GM18873 (cell line): Measurements from ENCODE around the gene ASTL.

Experiments used
- ATAC-seq: cut with Tn5 transposase; IDR thresholded peaks from one replicate; pipeline ENCODE4 v1.9.1; 2021; ENCODE audit warnings: mild to moderate bottlenecking, moderate library complexity, moderate number of reproducible peaks; ENCODE audit not compliant: unreplicated experiment, low FRiP score

ASTL gene

GRCh38 chr2:96104487-96104861 lies 33.8 kb downstream of the ASTL start:
- no peak for ATAC-seq

DNA sequence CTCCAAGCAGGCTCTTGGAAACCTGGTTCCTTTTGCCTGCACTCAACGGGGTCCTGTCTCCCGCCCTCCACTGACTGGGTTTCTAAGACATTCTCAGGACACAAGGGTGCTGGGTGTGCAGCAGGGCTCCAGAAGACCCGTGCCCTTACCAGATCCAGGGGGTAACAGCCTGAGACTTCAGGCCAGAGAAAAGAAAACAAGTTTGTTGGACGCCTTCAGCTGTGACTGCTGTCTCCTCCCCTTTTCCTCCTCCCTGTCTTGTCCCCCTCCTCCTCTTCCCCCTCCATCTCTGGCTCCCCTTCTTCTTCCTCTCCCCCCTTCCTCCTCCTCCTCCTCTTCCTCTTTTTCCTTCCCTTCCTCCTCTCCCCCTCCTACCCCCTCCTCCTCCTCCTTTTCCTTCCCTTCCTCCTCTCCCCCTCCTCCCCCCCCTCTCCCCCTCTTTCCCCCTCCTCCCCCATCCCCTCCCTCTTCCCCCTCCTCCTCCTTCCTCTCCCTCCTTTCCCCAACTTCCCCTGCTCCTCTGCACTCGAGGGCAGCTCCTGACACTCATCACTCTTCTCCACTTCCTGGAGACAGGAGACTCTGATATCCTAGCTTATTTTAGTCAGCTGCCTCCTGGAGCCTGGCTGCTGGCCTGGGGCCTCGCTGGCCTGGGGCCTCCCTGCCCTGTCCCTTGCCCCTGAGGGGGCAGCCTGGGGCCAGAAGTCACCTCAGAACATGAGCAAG lies 34.4 kb downstream of the ASTL start:
- ATAC-seq = no peak

- ATAC-seq = no peak
Observed at GRCh38 chr2:96103187-96103601, 35.1 kb downstream of the ASTL start.

- no peak for ATAC-seq
Observed at GRCh38 chr2:96102596-96103186, 35.6 kb downstream of the ASTL start.

- ATAC-seq = no peak
Observed at GRCh38 chr2:96100893-96101304, 37.4 kb downstream of the ASTL start.

DNA sequence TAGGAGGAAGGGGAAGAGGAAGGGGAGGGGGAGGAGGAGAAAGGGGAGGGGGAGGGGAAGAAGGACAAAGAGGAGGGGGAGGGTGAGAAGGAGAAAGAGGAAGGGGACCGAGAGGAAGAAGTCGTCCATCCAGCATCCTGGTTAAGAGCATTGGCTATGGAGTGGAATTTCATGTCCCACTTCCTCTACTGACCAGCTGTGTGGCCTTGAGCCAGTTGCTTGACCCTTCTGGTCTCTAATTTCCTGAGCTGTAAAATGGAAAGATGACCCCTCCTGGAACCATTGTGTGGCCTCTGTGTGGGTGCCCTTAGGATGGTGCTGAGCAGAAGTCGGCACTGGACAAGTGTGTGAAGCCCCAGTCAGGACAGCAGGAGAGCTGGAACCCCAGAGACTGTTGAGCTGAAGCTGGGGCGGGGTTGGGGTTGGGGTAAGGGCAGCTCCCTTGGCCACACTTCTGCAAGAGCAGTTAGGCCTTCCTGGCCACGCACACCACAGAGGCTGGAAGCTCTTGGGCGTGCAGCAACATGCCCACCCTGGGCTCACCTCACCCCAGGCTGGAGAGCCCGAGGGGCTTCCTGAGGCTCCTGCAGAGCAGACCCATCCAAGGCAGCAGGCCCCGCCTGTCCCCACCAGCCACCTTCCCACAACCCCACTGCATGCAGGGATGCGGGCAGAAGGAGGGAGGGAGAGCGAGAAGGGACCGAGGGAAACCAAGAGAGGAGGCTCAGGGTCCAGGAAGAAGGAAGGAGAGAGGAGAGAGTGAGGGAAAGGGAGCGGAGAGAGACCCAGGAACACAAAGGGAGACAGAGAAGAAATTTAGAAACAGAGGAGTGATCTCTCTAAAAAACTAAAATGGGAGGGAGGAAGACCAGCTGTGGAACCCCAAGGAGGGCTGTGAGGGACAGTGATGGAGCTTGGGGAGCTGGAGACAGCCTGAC lies 38.2 kb downstream of the ASTL start:
- ATAC-seq = no peak

- no peak for ATAC-seq
Observed at GRCh38 chr2:96098900-96099590, 39.3 kb downstream of the ASTL start.

- no peak for ATAC-seq
Observed at GRCh38 chr2:96097951-96098823, 40.1 kb downstream of the ASTL start.

GRCh38 chr2:96097441-96097840 lies 40.9 kb downstream of the ASTL start:
- no peak for ATAC-seq

DNA sequence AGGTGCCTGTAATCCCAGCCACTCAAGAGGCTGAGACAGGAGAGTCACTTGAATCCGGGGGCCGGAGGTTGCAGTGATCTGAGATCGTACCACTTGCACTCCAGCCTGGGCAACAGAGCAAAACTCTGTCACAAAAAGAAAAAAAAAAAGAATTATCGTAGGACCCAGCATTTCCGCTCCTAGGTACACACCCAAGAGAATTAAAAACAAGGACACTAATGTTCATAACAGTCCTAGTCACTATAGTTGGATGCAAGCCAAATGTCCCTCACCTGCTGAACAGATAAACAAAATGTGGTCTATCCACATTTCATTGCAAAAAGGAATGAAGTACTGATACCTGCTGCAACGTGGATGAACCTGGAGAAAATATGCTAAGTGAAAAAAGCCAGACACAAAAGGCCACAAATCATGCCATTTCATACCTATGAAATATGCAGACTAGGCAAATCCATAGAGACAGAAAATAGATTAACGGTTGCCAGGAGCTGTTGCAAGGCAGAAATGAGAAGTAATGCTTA lies 43.1 kb downstream of the ASTL start:
- no peak for ATAC-seq

- ATAC-seq = no peak
Observed at GRCh38 chr2:96093528-96093927, 44.8 kb downstream of the ASTL start.

- no peak for ATAC-seq
Observed at GRCh38 chr2:96092951-96093350, 45.4 kb downstream of the ASTL start.

DNA sequence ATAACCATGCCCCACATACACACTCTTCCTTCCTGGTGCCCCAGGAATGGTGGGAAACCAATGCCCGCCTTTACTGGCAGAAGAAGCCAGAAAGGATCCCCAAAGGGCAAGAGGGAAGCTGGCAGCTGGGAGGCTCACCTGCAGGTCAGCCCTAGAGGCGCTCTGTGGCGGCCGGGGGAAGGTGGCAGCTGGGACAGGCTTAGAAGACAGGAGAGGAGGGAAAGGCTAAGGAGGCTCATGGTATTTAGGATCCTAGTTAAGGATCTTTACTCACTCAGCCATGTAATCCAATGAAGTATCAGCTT lies 45.8 kb downstream of the ASTL start:
- ATAC-seq = no peak

DNA sequence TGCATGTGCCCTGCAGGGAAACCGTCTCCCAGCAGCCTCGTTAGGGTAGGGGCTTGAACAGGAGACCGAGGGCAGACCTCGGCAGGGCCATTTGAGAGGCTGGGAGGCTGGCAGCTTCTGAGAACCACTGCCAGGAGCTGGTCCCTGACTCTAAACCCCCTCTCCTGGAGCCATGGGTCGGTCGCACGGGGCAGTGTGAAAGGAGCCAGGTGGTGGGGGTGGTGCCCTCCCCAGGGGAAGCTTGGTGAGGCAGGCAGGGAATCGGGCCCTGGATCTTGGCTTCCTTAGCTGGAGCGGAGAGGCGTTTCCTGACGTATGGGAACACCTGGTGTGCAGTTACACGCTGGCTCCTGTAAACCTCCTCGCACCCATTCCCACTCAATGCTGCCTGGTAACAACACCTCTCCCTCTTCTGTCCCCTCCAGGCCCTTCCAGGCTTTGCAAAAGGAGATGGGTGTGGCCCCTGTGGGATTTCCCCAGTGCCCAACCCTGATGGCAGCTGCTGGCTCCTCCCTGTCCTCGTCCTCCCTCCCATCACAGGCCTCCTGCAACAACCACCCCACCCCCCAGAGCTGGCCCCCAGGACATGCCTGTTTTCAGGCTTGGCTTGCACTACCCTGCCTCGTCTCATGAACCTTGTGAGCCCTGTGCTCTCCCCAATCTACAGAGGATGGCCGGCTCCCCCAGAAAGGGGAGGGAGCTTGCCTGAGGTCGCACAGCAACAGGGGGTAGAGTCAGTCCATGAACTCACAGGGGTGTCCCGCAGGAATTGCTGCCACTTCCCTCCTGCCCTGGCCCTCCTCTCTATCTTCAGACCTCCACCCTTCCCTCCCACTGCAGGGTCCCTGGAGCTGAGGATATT lies 46.4 kb downstream of the ASTL start:
- ATAC-seq = no peak

DNA sequence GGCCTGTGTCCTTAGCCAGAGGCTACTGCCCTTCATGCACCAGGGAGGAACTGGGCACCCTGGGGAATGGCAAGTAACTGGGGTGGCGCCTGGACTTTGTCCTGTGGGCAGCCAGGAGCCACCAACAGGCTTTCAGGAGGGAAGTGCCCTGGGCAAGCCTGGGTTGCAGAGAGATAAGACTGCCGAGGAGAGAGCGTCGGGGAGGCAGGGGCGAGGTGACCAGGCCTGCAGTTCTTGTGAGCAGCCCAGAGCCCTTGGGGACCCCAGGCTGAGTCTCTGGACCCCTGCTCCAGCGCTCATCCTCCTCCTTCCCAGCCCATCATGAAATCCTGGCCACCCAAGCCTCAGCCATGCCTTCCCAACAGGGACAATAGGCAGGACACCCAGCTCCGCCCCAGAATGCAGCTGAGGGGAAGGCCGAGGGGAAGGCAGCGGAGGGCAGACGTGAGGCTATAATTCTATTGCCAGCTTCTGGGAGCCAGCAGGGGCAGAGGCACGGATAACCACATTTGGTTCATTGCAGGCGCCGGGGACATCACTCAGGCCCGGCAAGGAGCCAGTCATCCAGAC lies 47.1 kb downstream of the ASTL start:
- ATAC-seq = no peak

DNA sequence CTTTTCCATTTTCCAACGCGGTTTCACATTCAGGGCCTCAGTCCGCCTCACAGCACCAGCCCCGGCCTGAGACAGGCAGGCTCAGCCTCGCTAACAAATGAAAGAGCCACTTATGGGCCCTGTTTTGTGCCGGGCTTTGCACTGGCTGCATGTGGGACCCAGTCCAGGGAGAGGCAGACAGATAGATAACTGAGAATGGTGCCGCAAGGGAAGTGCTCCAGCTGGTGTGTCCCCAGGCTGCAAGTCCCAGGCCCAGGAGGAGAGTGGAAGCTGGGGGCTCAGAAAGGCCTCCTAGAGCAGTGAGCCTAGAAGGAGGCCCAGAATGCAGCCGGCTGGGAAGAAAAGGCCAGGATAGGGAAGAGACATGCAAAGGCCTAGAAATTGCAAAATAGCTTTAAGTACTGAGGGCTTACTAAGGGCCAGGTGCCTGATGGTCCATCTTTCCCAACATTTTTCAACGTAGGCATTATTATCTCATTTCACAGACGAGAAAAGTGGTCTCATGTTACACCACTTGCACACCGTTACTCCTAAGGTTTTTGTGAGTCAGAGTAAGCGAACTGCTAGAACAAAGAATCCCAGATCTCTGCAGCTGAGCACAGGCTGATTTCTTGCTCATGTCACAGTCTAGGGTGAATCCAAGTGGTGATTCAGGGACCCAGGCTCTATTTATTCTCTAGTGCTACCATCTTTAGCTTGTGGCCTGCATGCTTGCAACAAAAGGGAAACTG lies 47.9 kb downstream of the ASTL start:
- ATAC-seq = no peak

DNA sequence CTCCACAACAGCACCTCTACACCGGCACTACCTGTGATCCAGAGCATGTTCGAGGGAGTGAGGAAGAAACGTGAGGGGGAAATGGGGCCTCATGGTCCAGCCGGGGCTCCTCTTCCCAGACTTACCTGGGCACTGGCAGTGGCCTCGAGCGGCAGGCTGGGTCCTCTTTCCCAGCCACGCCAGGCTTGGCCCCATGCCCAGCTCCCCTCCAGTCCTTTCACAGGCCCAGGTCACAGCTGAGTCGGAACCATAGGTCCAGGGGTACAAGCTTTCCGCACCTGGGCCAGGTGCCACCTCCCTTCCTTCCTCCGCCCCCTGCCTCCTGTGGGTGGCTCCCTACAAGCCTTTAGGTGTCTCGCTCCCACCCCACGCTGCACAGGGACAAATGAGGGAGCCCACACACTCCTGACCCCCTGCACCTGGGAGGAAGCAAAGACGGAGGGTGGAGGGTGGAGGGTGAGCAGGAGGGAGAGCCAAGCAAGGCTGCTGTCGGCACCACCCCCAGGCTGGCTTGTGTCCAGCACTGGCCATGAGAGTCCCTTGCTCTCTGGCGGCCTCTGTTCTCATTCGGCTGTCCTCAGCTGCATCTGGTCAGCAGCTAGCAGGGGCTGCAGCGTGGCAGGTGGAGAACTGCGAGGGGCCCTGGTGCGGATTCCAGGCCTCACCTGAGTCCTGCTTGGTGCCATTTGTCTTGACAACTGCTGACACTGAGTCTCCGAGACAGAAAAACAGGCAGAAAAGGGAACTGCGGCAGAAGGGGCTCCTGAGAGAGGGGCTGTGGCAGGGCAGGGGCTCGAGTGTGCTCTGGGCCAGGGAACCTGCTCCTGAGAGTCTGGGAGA lies 48.7 kb downstream of the ASTL start:
- ATAC-seq = no peak
